Peyer's patch (tissue), 4 donors: ENCODE results near the gene CELSR3. TPM values are rescaled to one million over a fixed set of nuclear protein-coding genes. Genes with fewer than 3 reads are reported as not detected.

Source experiments
- DNase-seq, 3 donors: peaks; one replicate each; pipeline ENCODE4 v3.0.0-alpha.2; 2017 to 2019
- H3K27ac ChIP-seq, 4 donors: fragments of 200-600 bp; sonication (generic); one replicate each; pipeline ENCODE4 v1.5.1; 2016 to 2019
- H3K27me3 ChIP-seq, 2 donors: fragments of 200-600 bp; sonication (generic); one replicate each; pipeline ENCODE4 v1.5.1; 2019
- H3K36me3 ChIP-seq, 3 donors: fragments of 200-600 bp; sonication (generic); one replicate each; pipeline ENCODE4 v1.5.1; 2016 to 2019
- H3K4me1 ChIP-seq, 4 donors: fragments of 200-600 bp; sonication (generic); one replicate each; pipeline ENCODE4 v1.5.1; 2016 to 2019
- H3K4me3 ChIP-seq, 4 donors: fragments of 200-600 bp; sonication (generic); 1 replicate in 3 of 4; 2 replicates in 1 of 4; pipeline ENCODE4 v1.5.1; 2016 to 2019; ENCODE audit warnings: mild to moderate bottlenecking in 1 of 4
- H3K9me3 ChIP-seq, 4 donors: fragments of 200-600 bp; sonication (generic); one replicate each; pipeline ENCODE4 v1.5.1; 2016 to 2019; ENCODE audit warnings: mild to moderate bottlenecking in 1 of 4
- CTCF ChIP-seq, 6 experiments: fragments of 450-650 bp in 4 of 6; fragments of 200-600 bp in 2 of 6; sonication (generic) in 1 of 6; IDR thresholded peaks; one replicate each; pipeline ENCODE4 v1.5.1; 2017 to 2019; ENCODE audit warnings: antibody characterized with exemption in 6 of 6, mild to moderate bottlenecking in 3 of 6, moderate library complexity in 1 of 6
- POLR2A ChIP-seq, 2 donors: fragments of 450-650 bp; IDR thresholded peaks; one replicate each; pipeline ENCODE4 v1.5.1; 2017; ENCODE audit warnings: antibody characterized with exemption in 2 of 2, mild to moderate bottlenecking in 2 of 2, moderate library complexity in 2 of 2
- total RNA-seq, 4 donors: library from RNA; depleted of rRNA; stranded (reverse); fragments of >200 nt; gene quantifications; one replicate each; pipeline ENCODE4 v1.1.0, GENCODE V29; 2016

The CELSR3 gene
- total RNA-seq, 4 donors from 2014 or later: 2.3 to 5.0 (median 2.9) TPM

- H3K9me3 ChIP-seq: no peaks in the 10 kb centered on the region
- H3K4me3 ChIP-seq: no peak overlapping the region
- no peaks in the 10 kb centered on the region for H3K27me3 ChIP-seq
- H3K36me3 ChIP-seq: peaks cover 0 to 55% (median 0%) of the 10 kb centered on the region in 3 donors
- H3K27ac ChIP-seq: no peak overlapping the region
- H3K4me1 ChIP-seq: peaks cover 0 to 16% (median 2%) of the 10 kb centered on the region in 4 donors
- no peak for DNase-seq
- TF ChIP-seq CTCF (IDR thresholded peaks at IDR 0.05): no peak
- no peak for TF ChIP-seq POLR2A (IDR thresholded peaks at IDR 0.05)
These were observed 17.0 kb upstream of the CELSR3 start for GRCh38 chr3:48679411-48680391.

- Histone ChIP-seq H3K27ac (no peak overlapping the region), H3K4me1 (peaks cover 0 to 7% (median 1%) of the 10 kb centered on the region in 4 donors), H3K4me3 (no peak overlapping the region), H3K27me3 (no peaks in the 10 kb centered on the region), H3K9me3 (no peaks in the 10 kb centered on the region), H3K36me3 (peaks cover 0 to 55% (median 0%) of the 10 kb centered on the region in 3 donors)
- no peak for DNase-seq
- TF ChIP-seq POLR2A (IDR thresholded peaks at IDR 0.05) (no peak), CTCF (IDR thresholded peaks at IDR 0.05) (no peak)
These were observed 16.1 kb upstream of the CELSR3 start for GRCh38 chr3:48678566-48679380.

- TF ChIP-seq CTCF (IDR thresholded peaks at IDR 0.05): no peak
- no peak for TF ChIP-seq POLR2A (IDR thresholded peaks at IDR 0.05)
- Histone ChIP-seq H3K9me3 (no peaks in the 10 kb centered on the region), H3K36me3 (peaks cover 0 to 55% (median 0%) of the 10 kb centered on the region in 3 donors), H3K27me3 (no peaks in the 10 kb centered on the region), H3K4me3 (no peak overlapping the region), H3K4me1 (peaks cover 0 to 1% (median 0%) of the 10 kb centered on the region in 4 donors), H3K27ac (no peak overlapping the region)
- DNase-seq: no peak
These were observed 15.4 kb upstream of the CELSR3 start for GRCh38 chr3:48678056-48678455.

GRCh38 chr3:48674505-48674904, 11.8 kb upstream of the CELSR3 start:
- no peak overlapping the region for H3K27ac ChIP-seq
- H3K9me3 ChIP-seq: no peaks in the 10 kb centered on the region
- no peak overlapping the region for H3K4me3 ChIP-seq
- H3K4me1 ChIP-seq: no peaks in the 10 kb centered on the region
- no peaks in the 10 kb centered on the region for H3K27me3 ChIP-seq
- H3K36me3 ChIP-seq: peaks cover 0 to 23% (median 0%) of the 10 kb centered on the region in 3 donors
- TF ChIP-seq CTCF (IDR thresholded peaks at IDR 0.05) (no peak), POLR2A (IDR thresholded peaks at IDR 0.05) (no peak)
- DNase-seq: no peak

GRCh38 chr3:48672522-48672921, 9.8 kb upstream of the CELSR3 start:
- Histone ChIP-seq H3K27ac (no peak overlapping the region), H3K27me3 (no peaks in the 10 kb centered on the region), H3K9me3 (no peaks in the 10 kb centered on the region), H3K4me3 (no peak overlapping the region), H3K36me3 (peaks cover 0 to 8% (median 0%) of the 10 kb centered on the region in 3 donors), H3K4me1 (no peaks in the 10 kb centered on the region)
- TF ChIP-seq POLR2A (IDR thresholded peaks at IDR 0.05) (no peak), CTCF (IDR thresholded peaks at IDR 0.05) (no peak)
- DNase-seq: no peak
